UCSD-AML1 (cell line): ENCODE data around the gene CSNK1A1L.
A peak's percentile ranks its signal among the peaks of the same experiment; 100 is the strongest.
"Not testable (repeated sequence)": the region's sequence is repeated elsewhere in the genome, so short reads cannot be mapped to it uniquely, and the experiment has no call there.

ENCODE experiments used
- DNase-seq: peaks from one replicate; lab custom pipeline; 2025; ENCODE audit not compliant: unreplicated experiment; lab: John Stamatoyannopoulos, UW

CSNK1A1L gene

GRCh38 chr13:37059848-37060192 is 45.6 kb downstream of the CSNK1A1L start:
- no peak for DNase-seq

DNA sequence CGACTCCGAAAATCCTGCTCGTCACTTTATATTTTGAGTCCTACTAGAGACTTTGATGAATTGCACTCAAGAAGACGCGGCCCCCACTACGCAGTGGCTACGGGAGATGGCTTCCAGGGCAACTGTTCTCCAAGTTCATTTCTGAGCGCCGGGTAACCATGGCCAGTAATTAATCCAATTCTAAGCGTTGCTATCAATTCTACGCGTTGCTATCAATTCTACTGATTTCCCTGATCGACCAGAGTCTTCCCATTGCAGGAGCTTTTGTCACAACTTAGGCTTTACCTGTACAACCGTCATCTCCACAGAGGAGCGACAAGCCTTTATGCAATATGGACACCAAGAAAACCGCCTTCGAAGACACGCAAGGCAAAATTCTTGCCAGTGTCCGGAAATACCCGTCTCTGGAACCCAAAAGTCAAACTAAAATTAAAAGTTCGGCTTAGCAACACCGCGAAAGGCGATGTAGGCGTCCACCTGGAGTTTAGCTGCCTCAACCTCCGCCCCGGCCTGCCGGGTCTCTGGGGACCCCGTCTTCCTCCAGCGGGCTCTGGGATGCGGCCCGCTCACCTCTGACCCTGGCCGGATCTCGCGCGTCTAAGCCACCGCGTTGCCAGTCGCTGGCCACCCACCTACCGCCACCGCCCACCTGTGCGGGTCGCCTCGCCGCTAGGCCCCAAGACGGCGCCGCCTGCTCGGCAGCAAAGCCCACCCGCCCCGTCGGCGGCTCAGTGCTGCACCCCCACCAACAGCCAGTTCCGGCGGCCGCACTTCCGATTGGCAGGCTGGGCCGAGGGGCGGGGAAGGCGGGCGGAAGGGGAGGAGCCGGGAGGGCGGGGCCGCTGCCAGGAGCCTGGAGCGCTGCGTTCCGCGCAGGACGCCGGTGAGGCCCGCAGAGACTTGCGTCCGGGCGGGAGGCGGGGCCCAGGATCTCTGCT is 46.3 kb downstream of the CSNK1A1L start, which contains the start of gene SUPT20H:
Gene SUPT20H, minus strand, starts transcription at position 779 of the 938 bp plus-strand sequence. CDS start 8,198 bp downstream, outside the sequence.
- peak; percentile 93 for DNase-seq

GRCh38 chr13:37056228-37056627 is 49.2 kb downstream of the CSNK1A1L start:
- not testable (repeated sequence) for DNase-seq
